WERI-Rb-1 (cell line): Measurements from ENCODE around the gene DNAAF1.

Experiments used
- DNase-seq: peaks from one replicate; pipeline ENCODE4 v3.0.0-alpha.2; 2020
- H3K27ac ChIP-seq: fragments of 250-450 bp; sonication (Bioruptor Pico); 2 replicates; pipeline ENCODE4 v1.5.1; 2020; ENCODE audit warnings: mild to moderate bottlenecking, moderate library complexity
- H3K27me3 ChIP-seq: fragments of 250-450 bp; sonication (Bioruptor Pico); 2 replicates; pipeline ENCODE4 v1.5.1; 2021; ENCODE audit warnings: mild to moderate bottlenecking, low read depth, moderate library complexity; ENCODE audit not compliant: insufficient read depth, severe bottlenecking
- H3K36me3 ChIP-seq: fragments of 250-450 bp; sonication (Bioruptor Pico); 2 replicates; pipeline ENCODE4 v1.5.1; 2020; ENCODE audit warnings: mild to moderate bottlenecking, moderate library complexity
- H3K4me3 ChIP-seq: 2 replicates; pipeline ENCODE4 v1.5.1; 2011; ENCODE audit warnings: low read depth, mild to moderate bottlenecking, control low read depth, low read length
- H3K9me3 ChIP-seq: fragments of 250-450 bp; sonication (Bioruptor Pico); 2 replicates; pipeline ENCODE4 v1.5.1; 2021; ENCODE audit warnings: mild to moderate bottlenecking, moderate library complexity; ENCODE audit not compliant: severe bottlenecking
- TF ChIP-seq, protein P1 (sequence below): IDR thresholded peaks from 2 replicates; pipeline ENCODE4 v1.5.1; 2011; ENCODE audit warnings: low read depth, mild to moderate bottlenecking, control low read depth, inconsistent platforms, low read length

DNAAF1 gene

DNA sequence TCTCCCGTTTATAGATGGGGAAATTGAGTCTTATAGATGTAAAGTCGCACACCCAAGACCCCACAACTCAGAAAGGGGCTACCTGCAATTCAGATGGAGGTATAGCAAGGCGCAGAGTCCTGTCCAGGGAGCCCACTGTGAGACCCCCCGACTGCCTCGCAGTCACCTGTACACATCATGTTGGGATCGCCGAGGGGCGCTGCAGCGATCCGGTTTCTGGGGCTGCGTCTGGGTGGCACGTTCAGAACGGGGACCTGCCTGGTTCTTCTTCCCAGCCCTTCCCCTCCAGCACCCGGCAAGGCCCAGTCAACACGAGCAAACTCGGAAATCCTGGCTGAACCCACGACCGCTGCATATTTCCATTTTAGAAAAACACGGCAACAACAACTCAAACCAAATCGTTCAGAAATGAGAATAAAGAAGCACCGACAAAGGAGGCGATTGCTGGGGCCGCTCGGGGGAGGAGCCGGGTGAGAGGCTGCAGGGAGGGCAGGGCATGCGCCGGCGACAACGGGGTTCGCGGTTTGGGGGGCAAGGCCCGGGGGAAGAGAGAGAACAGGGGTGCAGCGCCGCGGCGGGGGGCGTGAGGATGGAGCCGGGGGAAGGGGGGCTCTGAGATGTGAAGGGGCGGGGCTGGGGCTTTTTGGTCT lies 774 bp upstream of the DNAAF1 start:
- H3K9me3 ChIP-seq, result no peaks in the 10 kb centered on the region

DNA sequence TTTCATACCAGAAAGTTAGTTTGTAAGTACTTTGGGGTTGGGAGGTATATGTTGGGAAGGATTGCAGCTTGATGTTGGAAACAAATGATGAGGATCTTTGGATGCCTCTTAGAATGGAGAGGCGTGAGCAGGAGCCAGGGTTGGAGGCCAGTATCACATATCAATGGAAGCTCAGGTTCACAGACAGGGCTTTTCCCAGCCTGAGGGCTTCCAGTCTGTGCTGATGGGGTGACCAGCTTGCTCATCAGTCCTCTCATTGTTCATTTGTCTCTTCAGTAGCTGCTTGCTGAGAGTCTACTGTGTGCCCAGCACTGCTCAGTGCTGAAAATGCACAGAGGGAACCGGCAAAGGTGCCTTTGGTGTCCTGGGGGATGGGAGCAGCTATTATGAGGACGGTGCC lies 5.8 kb downstream of the DNAAF1 start:
- no peaks in the 10 kb centered on the region for H3K36me3 ChIP-seq
- H3K27ac ChIP-seq, result no peak overlapping the region
- H3K9me3 ChIP-seq, result no peaks in the 10 kb centered on the region
- H3K27me3 ChIP-seq, result no peaks in the 10 kb centered on the region
- DNase-seq, result no peak
- TF ChIP-seq, protein P1, sequence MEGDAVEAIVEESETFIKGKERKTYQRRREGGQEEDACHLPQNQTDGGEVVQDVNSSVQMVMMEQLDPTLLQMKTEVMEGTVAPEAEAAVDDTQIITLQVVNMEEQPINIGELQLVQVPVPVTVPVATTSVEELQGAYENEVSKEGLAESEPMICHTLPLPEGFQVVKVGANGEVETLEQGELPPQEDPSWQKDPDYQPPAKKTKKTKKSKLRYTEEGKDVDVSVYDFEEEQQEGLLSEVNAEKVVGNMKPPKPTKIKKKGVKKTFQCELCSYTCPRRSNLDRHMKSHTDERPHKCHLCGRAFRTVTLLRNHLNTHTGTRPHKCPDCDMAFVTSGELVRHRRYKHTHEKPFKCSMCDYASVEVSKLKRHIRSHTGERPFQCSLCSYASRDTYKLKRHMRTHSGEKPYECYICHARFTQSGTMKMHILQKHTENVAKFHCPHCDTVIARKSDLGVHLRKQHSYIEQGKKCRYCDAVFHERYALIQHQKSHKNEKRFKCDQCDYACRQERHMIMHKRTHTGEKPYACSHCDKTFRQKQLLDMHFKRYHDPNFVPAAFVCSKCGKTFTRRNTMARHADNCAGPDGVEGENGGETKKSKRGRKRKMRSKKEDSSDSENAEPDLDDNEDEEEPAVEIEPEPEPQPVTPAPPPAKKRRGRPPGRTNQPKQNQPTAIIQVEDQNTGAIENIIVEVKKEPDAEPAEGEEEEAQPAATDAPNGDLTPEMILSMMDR, result no peak
- no peak overlapping the region for H3K4me3 ChIP-seq

More for the DNA sequence above, 774 bp upstream of the DNAAF1 start:
- Histone ChIP-seq H3K36me3 (no peaks in the 10 kb centered on the region), H3K4me3 (peak overlapping the region; percentile 52), H3K27me3 (no peaks in the 10 kb centered on the region), H3K27ac (peak overlapping the region; percentile 69)
- DNase-seq, result peak; percentile 14
- TF ChIP-seq, protein P1, result 0 out of 2 replicates have a peak, but pooled peaks have one; percentile 16

DNA sequence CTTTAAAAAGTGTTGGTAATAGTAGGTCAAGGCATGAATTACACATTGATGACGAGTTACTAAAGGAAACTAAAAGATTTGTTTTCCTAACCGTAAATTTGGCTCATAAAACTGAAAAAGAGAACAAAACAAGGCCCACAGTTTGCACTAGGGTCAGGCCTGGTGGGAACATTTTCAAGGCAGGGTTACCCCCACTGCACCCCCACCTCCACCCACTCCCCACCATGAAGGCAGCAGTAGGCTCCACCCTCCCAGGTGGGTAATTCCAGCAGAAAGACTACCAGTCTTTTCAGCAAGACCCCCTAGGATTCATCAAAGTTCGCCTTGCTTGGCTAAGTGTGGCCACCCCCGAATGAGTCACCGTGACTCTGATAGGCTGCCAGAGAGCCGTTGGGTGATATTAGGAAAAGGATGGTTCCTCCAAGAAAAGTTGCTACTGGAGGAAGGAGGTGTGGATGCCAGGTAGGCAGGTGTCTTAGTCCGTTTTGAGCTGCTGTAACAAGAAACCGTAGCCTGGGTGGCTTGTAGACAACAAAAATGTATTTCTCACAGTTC lies 8.6 kb downstream of the DNAAF1 start:
- Histone ChIP-seq H3K36me3 (no peaks in the 10 kb centered on the region), H3K27ac (no peak overlapping the region), H3K9me3 (no peaks in the 10 kb centered on the region), H3K4me3 (no peak overlapping the region), H3K27me3 (no peaks in the 10 kb centered on the region)
- TF ChIP-seq, protein P1, result no peak
- DNase-seq, result no peak

DNA sequence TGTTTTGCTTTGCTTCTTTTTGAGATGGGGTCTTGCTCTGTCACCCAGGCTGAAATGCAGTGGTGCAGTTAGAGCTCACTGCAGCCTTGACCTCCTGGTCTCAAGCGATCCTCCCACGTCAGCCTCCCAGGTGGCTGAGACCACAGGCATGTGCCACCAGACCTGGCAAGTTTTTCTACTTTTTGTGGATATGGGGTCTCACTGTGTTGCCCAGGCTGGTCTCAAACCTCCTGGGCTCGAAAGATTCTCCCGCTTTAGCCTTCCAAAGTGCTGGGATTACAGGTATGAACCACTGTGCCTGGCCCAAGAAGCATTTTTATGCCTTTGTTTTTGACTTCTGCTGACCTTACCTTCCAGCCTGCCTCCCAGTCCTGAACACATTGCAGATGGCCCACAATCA lies 10.1 kb downstream of the DNAAF1 start:
- Histone ChIP-seq H3K27me3 (no peaks in the 10 kb centered on the region), H3K36me3 (no peaks in the 10 kb centered on the region), H3K4me3 (no peak overlapping the region), H3K9me3 (no peaks in the 10 kb centered on the region), H3K27ac (no peak overlapping the region)
- no peak for DNase-seq
- TF ChIP-seq, protein P1, result no peak

DNA sequence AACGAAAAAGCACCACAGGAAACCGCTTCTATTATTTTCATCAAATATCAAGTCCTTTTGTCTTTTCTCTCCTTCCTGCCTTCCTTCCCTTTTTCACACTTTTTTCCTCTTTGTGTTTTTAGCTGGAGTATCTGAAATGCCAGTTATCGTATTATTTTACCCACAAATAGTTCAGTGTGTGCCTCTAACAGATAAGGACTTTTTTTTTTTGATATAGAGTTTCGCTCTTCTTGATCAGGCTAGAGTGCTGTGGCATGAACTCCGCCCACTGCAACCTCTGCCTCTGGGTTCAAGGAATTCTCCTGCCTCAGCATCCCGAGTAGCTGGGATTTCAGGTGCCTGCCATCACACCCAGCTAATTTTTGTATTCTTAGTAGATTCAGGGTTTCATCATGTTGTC lies 10.7 kb downstream of the DNAAF1 start:
- Histone ChIP-seq H3K27me3 (no peaks in the 10 kb centered on the region), H3K4me3 (no peak overlapping the region), H3K9me3 (no peaks in the 10 kb centered on the region), H3K27ac (no peak overlapping the region), H3K36me3 (no peaks in the 10 kb centered on the region)
- no peak for DNase-seq
- TF ChIP-seq, protein P1, result no peak

DNA sequence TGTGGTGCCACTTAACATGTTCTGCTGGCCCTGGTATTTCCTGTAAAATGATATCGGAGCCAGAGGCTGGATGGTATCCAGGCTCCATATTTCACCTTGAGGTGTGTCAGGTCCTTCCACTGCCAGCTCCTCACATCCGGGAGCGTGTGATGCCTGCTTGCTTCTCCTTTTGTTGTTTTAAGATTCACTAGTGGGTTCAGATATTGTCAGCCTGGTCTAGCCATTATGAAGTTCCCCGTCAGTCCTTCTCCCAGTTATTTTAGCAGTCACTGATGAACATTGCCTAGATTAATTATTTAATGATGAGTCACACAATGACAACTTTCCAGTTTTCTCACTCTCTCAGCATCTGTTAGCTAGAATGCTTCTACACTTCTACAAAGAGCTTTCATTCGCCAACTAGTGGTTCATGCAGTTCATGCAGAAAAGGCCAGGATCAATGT lies 11.3 kb downstream of the DNAAF1 start:
- H3K4me3 ChIP-seq, result no peak overlapping the region
- H3K9me3 ChIP-seq, result no peaks in the 10 kb centered on the region
- DNase-seq, result no peak
- H3K27ac ChIP-seq, result no peak overlapping the region
- TF ChIP-seq, protein P1, result no peak
- no peaks in the 10 kb centered on the region for H3K36me3 ChIP-seq
- no peaks in the 10 kb centered on the region for H3K27me3 ChIP-seq
